Tibial nerve (tissue), 4 donors: ENCODE data around the gene RAB35.

Experiments
- EP300 ChIP-seq, 2 donors: sonication (generic); formaldehyde crosslinking; IDR thresholded peaks; one replicate each; pipeline ENCODE4 v1.6.1; 2017; ENCODE audit warnings: antibody characterized with exemption in 2 of 2, mild to moderate bottlenecking in 1 of 2
- TF ChIP-seq, protein P1 (sequence below), 5 experiments: fragments of 200-600 bp in 3 of 5; fragments of 450-650 bp in 2 of 5; sonication (generic) in 3 of 5; IDR thresholded peaks; one replicate each; pipeline ENCODE4 v1.5.1; 2016 to 2019; ENCODE audit warnings: antibody characterized with exemption in 5 of 5, mild to moderate bottlenecking in 3 of 5, moderate library complexity in 2 of 5

DNA sequence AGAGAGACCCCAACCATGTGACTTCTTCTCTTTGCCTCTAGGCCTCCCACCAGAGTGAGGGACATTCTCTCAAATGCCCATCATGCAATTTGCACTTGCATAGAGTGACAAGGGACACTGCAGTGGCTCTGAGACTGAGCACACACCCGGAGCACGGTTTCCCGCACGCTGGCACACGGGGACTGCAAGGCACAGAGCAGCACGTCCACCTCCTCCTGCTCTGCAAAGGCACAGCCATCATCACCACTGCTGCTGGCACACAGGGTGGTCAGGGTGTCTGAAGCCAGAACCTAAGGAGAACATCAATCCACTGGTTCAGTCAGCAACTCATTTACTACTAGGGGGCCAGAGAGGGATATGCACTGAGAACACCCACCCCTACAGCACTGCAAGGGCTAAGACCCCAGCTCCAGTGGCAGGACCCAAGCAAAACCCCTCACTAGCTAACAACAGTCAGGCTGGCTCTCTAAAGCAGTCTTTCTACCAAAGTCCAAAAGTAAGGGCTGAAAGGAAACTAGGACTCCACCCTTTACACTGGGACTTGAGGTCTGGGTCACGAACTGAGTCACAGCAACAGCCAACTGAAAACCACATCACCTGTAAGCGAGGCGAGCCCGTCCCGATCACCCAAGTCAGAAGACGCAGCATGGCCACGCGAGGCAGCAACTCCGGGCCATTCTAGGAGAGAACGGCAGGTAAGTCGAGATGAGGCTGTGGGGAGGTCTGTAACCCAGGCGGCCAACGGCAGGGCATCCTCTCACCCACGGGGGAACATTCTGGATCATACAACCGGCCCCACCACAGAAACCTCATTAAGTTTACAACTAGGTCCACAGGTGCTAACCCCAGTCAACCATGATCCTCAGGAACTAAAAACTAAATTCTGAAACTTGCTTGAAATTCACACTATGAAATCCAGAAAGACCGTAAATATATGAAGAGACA, 40.0 kb upstream of the RAB35 start:
- TF ChIP-seq, protein P1, sequence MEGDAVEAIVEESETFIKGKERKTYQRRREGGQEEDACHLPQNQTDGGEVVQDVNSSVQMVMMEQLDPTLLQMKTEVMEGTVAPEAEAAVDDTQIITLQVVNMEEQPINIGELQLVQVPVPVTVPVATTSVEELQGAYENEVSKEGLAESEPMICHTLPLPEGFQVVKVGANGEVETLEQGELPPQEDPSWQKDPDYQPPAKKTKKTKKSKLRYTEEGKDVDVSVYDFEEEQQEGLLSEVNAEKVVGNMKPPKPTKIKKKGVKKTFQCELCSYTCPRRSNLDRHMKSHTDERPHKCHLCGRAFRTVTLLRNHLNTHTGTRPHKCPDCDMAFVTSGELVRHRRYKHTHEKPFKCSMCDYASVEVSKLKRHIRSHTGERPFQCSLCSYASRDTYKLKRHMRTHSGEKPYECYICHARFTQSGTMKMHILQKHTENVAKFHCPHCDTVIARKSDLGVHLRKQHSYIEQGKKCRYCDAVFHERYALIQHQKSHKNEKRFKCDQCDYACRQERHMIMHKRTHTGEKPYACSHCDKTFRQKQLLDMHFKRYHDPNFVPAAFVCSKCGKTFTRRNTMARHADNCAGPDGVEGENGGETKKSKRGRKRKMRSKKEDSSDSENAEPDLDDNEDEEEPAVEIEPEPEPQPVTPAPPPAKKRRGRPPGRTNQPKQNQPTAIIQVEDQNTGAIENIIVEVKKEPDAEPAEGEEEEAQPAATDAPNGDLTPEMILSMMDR (IDR thresholded peaks at IDR 0.05) = no peak
- no peak for TF ChIP-seq EP300 (IDR thresholded peaks at IDR 0.05)
